Stimulated activated CD4-positive, alpha-beta T cell treated with anti-CD3 and anti-CD28 coated beads, Interleukin-12 subunit alpha, Interleukin-12 subunit beta, amount 100 ng/mL, for 4 hours (primary cell): Measurements from ENCODE around the gene KCNH3.
"Not testable (repeated sequence)": the region's sequence is repeated elsewhere in the genome, so short reads cannot be mapped to it uniquely, and the experiment has no call there.

ENCODE experiments used
- DNase-seq: peaks from one replicate; pipeline ENCODE4 v3.0.0-alpha.2; 2020

Gene KCNH3

GRCh38 chr12:49598527-49598926 lies 59.7 kb downstream of the KCNH3 start:
- DNase-seq: no peak

- DNase-seq: no peak
These were observed 61.1 kb downstream of the KCNH3 start for GRCh38 chr12:49599961-49600360.

- DNase-seq: no peak
These were observed 64.9 kb downstream of the KCNH3 start for GRCh38 chr12:49603721-49604120.

GRCh38 chr12:49604856-49605255 lies 66.0 kb downstream of the KCNH3 start:
- DNase-seq: no peak

GRCh38 chr12:49605539-49605938 lies 66.7 kb downstream of the KCNH3 start, which contains the start of gene FAM186B:
Gene FAM186B (minus strand): TSS chr12:49605639. CDS start chr12:49605477, 162 bp downstream.
- not testable (repeated sequence) for DNase-seq
